DND-41 (cell line): ENCODE results near the gene PLAC8L1.

Experiments used
- EZH2 ChIP-seq: IDR thresholded peaks from 3 replicates; pipeline ENCODE4 v1.6.1; 2012; ENCODE audit warnings: borderline replicate concordance, low read depth, mild to moderate bottlenecking, moderate library complexity, low read length, inconsistent platforms; ENCODE audit not compliant: severe bottlenecking
- TF ChIP-seq, protein P1 (sequence below): IDR thresholded peaks from 2 replicates; pipeline ENCODE4 v1.5.1; 2012; ENCODE audit warnings: borderline replicate concordance, low read length, moderate library complexity, mild to moderate bottlenecking; ENCODE audit not compliant: poor library complexity, severe bottlenecking; ENCODE audit errors: extremely low read depth

GRCh38 chr5:146069780-146070099 is 35.6 kb downstream of the PLAC8L1 start:
- TF ChIP-seq, protein P1, sequence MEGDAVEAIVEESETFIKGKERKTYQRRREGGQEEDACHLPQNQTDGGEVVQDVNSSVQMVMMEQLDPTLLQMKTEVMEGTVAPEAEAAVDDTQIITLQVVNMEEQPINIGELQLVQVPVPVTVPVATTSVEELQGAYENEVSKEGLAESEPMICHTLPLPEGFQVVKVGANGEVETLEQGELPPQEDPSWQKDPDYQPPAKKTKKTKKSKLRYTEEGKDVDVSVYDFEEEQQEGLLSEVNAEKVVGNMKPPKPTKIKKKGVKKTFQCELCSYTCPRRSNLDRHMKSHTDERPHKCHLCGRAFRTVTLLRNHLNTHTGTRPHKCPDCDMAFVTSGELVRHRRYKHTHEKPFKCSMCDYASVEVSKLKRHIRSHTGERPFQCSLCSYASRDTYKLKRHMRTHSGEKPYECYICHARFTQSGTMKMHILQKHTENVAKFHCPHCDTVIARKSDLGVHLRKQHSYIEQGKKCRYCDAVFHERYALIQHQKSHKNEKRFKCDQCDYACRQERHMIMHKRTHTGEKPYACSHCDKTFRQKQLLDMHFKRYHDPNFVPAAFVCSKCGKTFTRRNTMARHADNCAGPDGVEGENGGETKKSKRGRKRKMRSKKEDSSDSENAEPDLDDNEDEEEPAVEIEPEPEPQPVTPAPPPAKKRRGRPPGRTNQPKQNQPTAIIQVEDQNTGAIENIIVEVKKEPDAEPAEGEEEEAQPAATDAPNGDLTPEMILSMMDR = no peak
- no peak for TF ChIP-seq EZH2
